ENCODE measurements around the gene ZRSR2.
"Not testable (repeated sequence)": the region's sequence is repeated elsewhere in the genome, so short reads cannot be mapped to it uniquely, and the experiment has no call there.

ZRSR2 gene

GRCh38 chrX:15814771-15815365 is 24.6 kb downstream of the ZRSR2 start:
- H3K27me3 ChIP-seq (ENCODE audit: insufficient read depth, low read length), result no peaks in the 10 kb centered on the region
- H3K36me3 ChIP-seq (ENCODE audit: insufficient read depth, low read length), result peaks cover 44% of the 10 kb centered on the region
- H2AFZ ChIP-seq (ENCODE audit: low read depth, low read length), result no peak overlapping the region
- no peaks in the 10 kb centered on the region for H3K9me3 ChIP-seq (ENCODE audit: low read length)
- H3K4me3 ChIP-seq (ENCODE audit: low read length), result no peak overlapping the region
- peaks cover 9% of the 10 kb centered on the region for H3K4me1 ChIP-seq (ENCODE audit: insufficient read depth, low read length)

- H3K27me3 ChIP-seq (ENCODE audit: insufficient read depth, low read length), result no peaks in the 10 kb centered on the region
- no peaks in the 10 kb centered on the region for H3K9me3 ChIP-seq (ENCODE audit: low read length)
- no peak overlapping the region for H2AFZ ChIP-seq (ENCODE audit: low read depth, low read length)
- peaks cover 47% of the 10 kb centered on the region for H3K36me3 ChIP-seq (ENCODE audit: insufficient read depth, low read length)
- no peak overlapping the region for H3K4me3 ChIP-seq (ENCODE audit: low read length)
- H3K4me1 ChIP-seq (ENCODE audit: insufficient read depth, low read length), result peaks cover 9% of the 10 kb centered on the region
Measured at GRCh38 chrX:15815779-15816437, 25.6 kb downstream of the ZRSR2 start.

GRCh38 chrX:15816438-15816809 is 26.1 kb downstream of the ZRSR2 start:
- Histone ChIP-seq H3K36me3 (ENCODE audit: insufficient read depth, low read length) (peaks cover 48% of the 10 kb centered on the region), H3K4me1 (ENCODE audit: insufficient read depth, low read length) (peaks cover 9% of the 10 kb centered on the region), H3K27me3 (ENCODE audit: insufficient read depth, low read length) (no peaks in the 10 kb centered on the region), H3K4me3 (ENCODE audit: low read length) (no peak overlapping the region), H3K9me3 (ENCODE audit: low read length) (no peaks in the 10 kb centered on the region), H2AFZ (ENCODE audit: low read depth, low read length) (no peak overlapping the region)

GRCh38 chrX:15816886-15817285 is 26.6 kb downstream of the ZRSR2 start:
- Histone ChIP-seq H3K36me3 (ENCODE audit: insufficient read depth, low read length) (peaks cover 48% of the 10 kb centered on the region), H2AFZ (ENCODE audit: low read depth, low read length) (no peak overlapping the region), H3K27me3 (ENCODE audit: insufficient read depth, low read length) (no peaks in the 10 kb centered on the region), H3K4me3 (ENCODE audit: low read length) (no peak overlapping the region), H3K9me3 (ENCODE audit: low read length) (no peaks in the 10 kb centered on the region), H3K4me1 (ENCODE audit: insufficient read depth, low read length) (peaks cover 9% of the 10 kb centered on the region)

- no peak overlapping the region for H2AFZ ChIP-seq (ENCODE audit: low read depth, low read length)
- H3K36me3 ChIP-seq (ENCODE audit: insufficient read depth, low read length), result peaks cover 45% of the 10 kb centered on the region
- H3K4me3 ChIP-seq (ENCODE audit: low read length), result no peak overlapping the region
- no peaks in the 10 kb centered on the region for H3K9me3 ChIP-seq (ENCODE audit: low read length)
- H3K4me1 ChIP-seq (ENCODE audit: insufficient read depth, low read length), result peaks cover 9% of the 10 kb centered on the region
- no peaks in the 10 kb centered on the region for H3K27me3 ChIP-seq (ENCODE audit: insufficient read depth, low read length)
Measured at GRCh38 chrX:15820106-15821073, 30.1 kb downstream of the ZRSR2 start.

- Histone ChIP-seq H3K36me3 (ENCODE audit: insufficient read depth, low read length) (peaks cover 57% of the 10 kb centered on the region), H3K4me1 (ENCODE audit: insufficient read depth, low read length) (no peaks in the 10 kb centered on the region), H3K4me3 (ENCODE audit: low read length) (no peak overlapping the region), H2AFZ (ENCODE audit: low read depth, low read length) (no peak overlapping the region), H3K9me3 (ENCODE audit: low read length) (no peaks in the 10 kb centered on the region), H3K27me3 (ENCODE audit: insufficient read depth, low read length) (no peaks in the 10 kb centered on the region)
Measured at GRCh38 chrX:15822922-15823321, 32.6 kb downstream of the ZRSR2 start.

- no peaks in the 10 kb centered on the region for H3K4me1 ChIP-seq (ENCODE audit: insufficient read depth, low read length)
- H3K36me3 ChIP-seq (ENCODE audit: insufficient read depth, low read length), result peaks cover 62% of the 10 kb centered on the region
- H2AFZ ChIP-seq (ENCODE audit: low read depth, low read length), result no peak overlapping the region
- H3K27me3 ChIP-seq (ENCODE audit: insufficient read depth, low read length), result no peaks in the 10 kb centered on the region
- H3K4me3 ChIP-seq (ENCODE audit: low read length), result no peak overlapping the region
- H3K9me3 ChIP-seq (ENCODE audit: low read length), result no peaks in the 10 kb centered on the region
Measured at GRCh38 chrX:15825936-15826335, 35.7 kb downstream of the ZRSR2 start.

GRCh38 chrX:15829217-15829616 is 38.9 kb downstream of the ZRSR2 start:
- Histone ChIP-seq H3K4me3 (ENCODE audit: low read length) (no peak overlapping the region), H3K4me1 (ENCODE audit: insufficient read depth, low read length) (no peaks in the 10 kb centered on the region), H3K36me3 (ENCODE audit: insufficient read depth, low read length) (peaks cover 52% of the 10 kb centered on the region), H3K9me3 (ENCODE audit: low read length) (no peaks in the 10 kb centered on the region), H3K27me3 (ENCODE audit: insufficient read depth, low read length) (no peaks in the 10 kb centered on the region), H2AFZ (ENCODE audit: low read depth, low read length) (no peak overlapping the region)

GRCh38 chrX:15831347-15831746 is 41.1 kb downstream of the ZRSR2 start:
- not testable (repeated sequence) for H2AFZ ChIP-seq (ENCODE audit: low read depth, low read length); H3K4me3 ChIP-seq (ENCODE audit: low read length); H3K27me3 ChIP-seq (ENCODE audit: insufficient read depth, low read length); H3K9me3 ChIP-seq (ENCODE audit: low read length); H3K4me1 ChIP-seq (ENCODE audit: insufficient read depth, low read length)
- H3K36me3 ChIP-seq (ENCODE audit: insufficient read depth, low read length), result peaks cover 54% of the 10 kb centered on the region

GRCh38 chrX:15834053-15834452 is 43.8 kb downstream of the ZRSR2 start:
- H3K4me3 ChIP-seq (ENCODE audit: low read length), result no peak overlapping the region
- H3K36me3 ChIP-seq (ENCODE audit: insufficient read depth, low read length), result peaks cover 49% of the 10 kb centered on the region
- no peaks in the 10 kb centered on the region for H3K9me3 ChIP-seq (ENCODE audit: low read length)
- H2AFZ ChIP-seq (ENCODE audit: low read depth, low read length), result no peak overlapping the region
- no peaks in the 10 kb centered on the region for H3K4me1 ChIP-seq (ENCODE audit: insufficient read depth, low read length)
- no peaks in the 10 kb centered on the region for H3K27me3 ChIP-seq (ENCODE audit: insufficient read depth, low read length)

- Histone ChIP-seq H3K36me3 (ENCODE audit: insufficient read depth, low read length) (peaks cover 48% of the 10 kb centered on the region), H3K4me3 (ENCODE audit: low read length) (no peak overlapping the region), H3K9me3 (ENCODE audit: low read length) (no peaks in the 10 kb centered on the region), H3K4me1 (ENCODE audit: insufficient read depth, low read length) (no peaks in the 10 kb centered on the region), H2AFZ (ENCODE audit: low read depth, low read length) (no peak overlapping the region), H3K27me3 (ENCODE audit: insufficient read depth, low read length) (no peaks in the 10 kb centered on the region)
Measured at GRCh38 chrX:15834827-15835595, 44.7 kb downstream of the ZRSR2 start.

- peaks cover 69% of the 10 kb centered on the region for H3K36me3 ChIP-seq (ENCODE audit: insufficient read depth, low read length)
Measured at GRCh38 chrX:15838017-15838416, 47.7 kb downstream of the ZRSR2 start.

More at GRCh38 chrX:15838017-15838416, 47.7 kb downstream of the ZRSR2 start:
- Histone ChIP-seq H3K27me3 (ENCODE audit: insufficient read depth, low read length) (no peaks in the 10 kb centered on the region), H3K4me1 (ENCODE audit: insufficient read depth, low read length) (no peaks in the 10 kb centered on the region), H3K4me3 (ENCODE audit: low read length) (no peak overlapping the region), H2AFZ (ENCODE audit: low read depth, low read length) (no peak overlapping the region), H3K9me3 (ENCODE audit: low read length) (peaks cover 5% of the 10 kb centered on the region)
